ENCODE data around the gene KIF13A.
"Not testable (repeated sequence)": the region's sequence is repeated elsewhere in the genome, so short reads cannot be mapped to it uniquely, and the experiment has no call there.

KIF13A gene

GRCh38 chr6:17987447-17987696, at the start of gene KIF13A:
Gene KIF13A, minus strand, starts transcription at chr6:17987635. Its CDS starts 172 bp downstream, at chr6:17987463.
- DNase-seq = no peak

- no peak for DNase-seq
Observed at GRCh38 chr6:18036781-18037180, 49.3 kb upstream of the KIF13A start.

GRCh38 chr6:18035330-18035854, 48.0 kb upstream of the KIF13A start:
- DNase-seq = no peak

- DNase-seq = no peak
Observed at GRCh38 chr6:18034798-18035202, 47.4 kb upstream of the KIF13A start.

- no peak for DNase-seq
Observed at GRCh38 chr6:18031680-18032256, 44.3 kb upstream of the KIF13A start.

GRCh38 chr6:18031189-18031588, 43.8 kb upstream of the KIF13A start:
- DNase-seq = no peak

- DNase-seq = no peak
Observed at GRCh38 chr6:18028332-18028731, 40.9 kb upstream of the KIF13A start.

- DNase-seq = no peak
Observed at GRCh38 chr6:18025596-18025995, 38.2 kb upstream of the KIF13A start.

GRCh38 chr6:18024876-18025275, 37.4 kb upstream of the KIF13A start:
- no peak for DNase-seq

GRCh38 chr6:18023891-18024290, 36.5 kb upstream of the KIF13A start:
- DNase-seq = no peak

GRCh38 chr6:18022398-18023231, 35.2 kb upstream of the KIF13A start:
- DNase-seq = no peak

GRCh38 chr6:18021166-18021850, 33.9 kb upstream of the KIF13A start:
- DNase-seq = no peak

GRCh38 chr6:18020545-18020944, 33.1 kb upstream of the KIF13A start:
- DNase-seq = not testable (repeated sequence)

- no peak for DNase-seq
Observed at GRCh38 chr6:18019539-18020534, 32.4 kb upstream of the KIF13A start.

- DNase-seq = not testable (repeated sequence)
Observed at GRCh38 chr6:18019133-18019532, 31.7 kb upstream of the KIF13A start.

- DNase-seq = no peak
Observed at GRCh38 chr6:18016698-18017097, 29.3 kb upstream of the KIF13A start.

GRCh38 chr6:18016133-18016532, 28.7 kb upstream of the KIF13A start:
- DNase-seq = no peak

GRCh38 chr6:18011287-18011686, 23.9 kb upstream of the KIF13A start:
- no peak for DNase-seq

GRCh38 chr6:18010540-18010939, 23.1 kb upstream of the KIF13A start:
- not testable (repeated sequence) for DNase-seq

GRCh38 chr6:18004256-18004985, 17.0 kb upstream of the KIF13A start:
- DNase-seq = no peak

GRCh38 chr6:17999425-17999824, 12.0 kb upstream of the KIF13A start:
- no peak for DNase-seq

GRCh38 chr6:17998442-17998841, 11.0 kb upstream of the KIF13A start:
- no peak for DNase-seq
